HG03520 (cell line): ENCODE results near the gene HLA-DMB.
"Not testable (repeated sequence)": the region's sequence is repeated elsewhere in the genome, so short reads cannot be mapped to it uniquely, and the experiment has no call there.

Source experiments
- ATAC-seq: cut with Tn5 transposase; IDR thresholded peaks from one replicate; pipeline ENCODE4 v1.9.1; 2021; ENCODE audit warnings: mild to moderate bottlenecking, moderate library complexity; ENCODE audit not compliant: unreplicated experiment

HLA-DMB gene

GRCh38 chr6:32952817-32953739 lies 12.2 kb upstream of the HLA-DMB start, which contains the start of gene HLA-DMA:
TSS of gene HLA-DMA (minus strand) at chr6:32953097. CDS start at chr6:32953036, 61 bp downstream.
- peak; percentile 80 for ATAC-seq

- ATAC-seq = no peak
Measured at GRCh38 chr6:32950449-32950848, 9.6 kb upstream of the HLA-DMB start.

- no peak for ATAC-seq
Measured at GRCh38 chr6:32950010-32950409, 9.2 kb upstream of the HLA-DMB start.

DNA sequence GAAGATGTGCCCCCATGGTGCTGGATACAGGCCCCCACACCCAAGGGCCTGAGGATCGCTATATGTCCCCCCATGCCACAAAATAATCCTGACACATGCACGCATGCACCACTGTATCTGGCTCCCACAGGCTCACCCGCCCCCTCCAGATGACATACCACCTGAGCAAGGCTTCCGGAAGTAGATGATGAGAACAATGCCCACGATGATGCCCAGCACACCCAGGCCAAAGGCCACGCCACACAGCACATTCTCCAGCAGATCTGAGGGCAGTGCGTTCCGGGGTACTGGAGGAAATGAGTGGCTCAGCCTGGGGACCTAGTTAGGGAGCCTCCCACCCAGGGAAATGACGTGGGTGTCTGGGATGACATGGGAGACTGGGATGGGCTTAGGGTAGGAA lies 8.3 kb upstream of the HLA-DMB start:
- no peak for ATAC-seq

- ATAC-seq = no peak
Measured at GRCh38 chr6:32947552-32948465, 7.0 kb upstream of the HLA-DMB start.

GRCh38 chr6:32946893-32947292 lies 6.1 kb upstream of the HLA-DMB start:
- no peak for ATAC-seq

- ATAC-seq = no peak
Measured at GRCh38 chr6:32945953-32946352, 5.1 kb upstream of the HLA-DMB start.

DNA sequence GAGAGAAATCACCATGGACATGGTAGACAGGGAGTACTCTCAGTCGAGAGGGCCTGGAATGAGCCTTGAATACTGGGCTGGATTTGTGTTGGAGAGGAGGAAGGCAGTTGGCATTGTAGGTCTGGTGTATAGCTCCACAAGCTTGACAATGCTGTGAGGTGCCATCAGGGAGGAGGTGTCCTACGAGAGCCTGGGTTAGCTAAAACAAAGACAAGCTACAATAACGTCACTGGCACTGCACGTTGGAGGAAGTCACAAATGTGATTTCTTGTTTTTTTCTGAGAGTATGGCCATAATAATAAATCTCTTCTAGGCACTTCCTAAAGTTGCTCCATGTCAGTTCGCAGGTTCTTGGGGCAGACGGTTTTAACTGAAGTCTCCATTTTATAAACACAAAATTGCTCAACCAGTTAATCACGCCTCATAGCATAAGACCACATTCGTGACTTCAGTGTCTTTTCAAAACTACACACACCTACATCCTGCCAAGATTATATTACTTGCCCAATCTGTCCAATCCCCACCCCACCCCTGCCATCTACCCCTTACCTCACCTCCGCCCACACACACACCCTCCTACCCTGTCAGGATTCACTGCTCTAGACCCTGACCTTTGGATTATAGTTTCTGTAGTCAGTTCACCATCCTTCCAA lies 4.4 kb upstream of the HLA-DMB start:
- no peak for ATAC-seq

DNA sequence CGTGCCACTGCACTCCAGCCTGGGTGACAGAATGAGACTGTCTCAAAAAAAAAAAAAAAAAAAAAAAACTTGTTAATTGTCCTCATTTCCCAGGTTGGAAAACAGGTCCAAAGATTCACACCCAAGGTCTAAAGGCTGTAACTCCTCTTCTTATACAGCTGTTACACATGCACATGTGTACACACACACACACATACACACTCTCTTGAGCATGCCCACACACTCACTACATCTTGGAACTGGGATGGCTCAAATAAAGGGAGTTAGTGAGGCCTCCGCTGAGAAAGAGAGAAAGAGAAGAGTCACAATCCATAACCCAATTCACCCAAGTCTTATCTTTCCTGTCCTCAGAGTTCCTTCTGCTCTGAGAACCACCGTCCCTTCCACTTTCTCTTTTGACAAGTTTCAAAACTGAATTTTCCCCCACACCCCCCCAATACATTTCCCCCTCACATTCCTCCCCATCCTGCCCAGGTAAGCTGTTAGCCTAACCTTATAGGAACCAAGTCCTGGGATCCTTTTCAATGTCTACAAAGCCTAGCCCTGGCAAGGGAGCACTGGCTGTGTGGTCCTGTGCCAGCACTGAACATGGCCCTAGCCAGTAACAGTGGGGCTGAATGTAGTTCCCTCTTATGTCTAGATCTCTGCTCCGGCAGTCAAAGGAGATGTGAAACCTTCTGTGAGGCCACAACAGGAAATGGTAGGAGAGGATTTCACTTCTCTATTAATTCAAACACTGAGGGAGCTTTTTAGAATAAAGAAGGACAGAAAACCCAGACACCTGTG lies 3.2 kb upstream of the HLA-DMB start:
- ATAC-seq = peak; percentile 35

DNA sequence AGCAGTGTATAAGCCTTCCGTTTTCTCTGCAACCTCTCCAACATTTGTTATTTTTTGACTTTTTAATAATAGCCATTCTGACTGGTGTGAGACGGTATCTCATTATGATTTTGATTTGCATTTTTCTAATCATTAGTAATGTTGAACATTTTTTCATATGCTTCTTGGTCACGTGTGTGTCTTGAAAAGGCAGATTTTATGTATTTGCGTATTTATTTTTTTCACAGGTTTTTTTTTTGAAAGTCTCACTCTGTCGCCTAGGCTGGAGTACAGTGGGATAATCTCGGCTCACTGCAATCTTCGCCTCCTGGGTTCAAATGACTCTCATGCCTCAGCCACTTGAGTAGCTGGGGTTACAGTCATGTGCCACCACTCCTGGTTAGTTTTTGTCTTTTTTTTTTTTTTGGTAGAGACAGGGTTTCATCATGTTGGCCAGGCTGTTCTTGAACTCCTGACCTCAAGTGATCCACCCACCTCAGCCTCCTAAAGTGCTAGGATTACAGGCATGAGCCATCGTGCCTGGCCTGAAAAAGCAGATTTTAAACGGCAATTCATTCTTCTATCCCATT lies 1.8 kb upstream of the HLA-DMB start:
- not testable (repeated sequence) for ATAC-seq

GRCh38 chr6:32941214-32941768 lies 463 bp upstream of the HLA-DMB start:
- ATAC-seq = peak; percentile 42

DNA sequence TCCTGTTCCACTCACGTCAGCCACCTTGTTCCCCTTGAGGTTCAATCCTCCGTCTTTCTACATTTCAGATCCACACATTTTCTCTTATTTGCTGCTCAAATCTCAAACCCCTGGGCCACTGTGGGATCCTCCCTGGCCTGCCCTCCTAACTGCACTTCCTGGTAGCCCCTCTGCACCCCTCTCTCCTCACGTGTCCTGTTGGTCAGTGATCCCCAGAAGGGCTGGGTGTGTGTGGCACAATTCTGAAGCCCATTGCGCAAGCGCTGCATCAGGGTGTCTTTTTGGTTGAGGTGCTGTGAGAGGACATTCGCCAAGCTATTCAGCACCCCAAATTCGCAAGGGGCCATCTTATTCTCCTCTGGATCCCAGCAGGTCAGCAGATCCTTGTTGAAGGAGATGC lies 2.3 kb downstream of the HLA-DMB start:
- ATAC-seq = no peak

DNA sequence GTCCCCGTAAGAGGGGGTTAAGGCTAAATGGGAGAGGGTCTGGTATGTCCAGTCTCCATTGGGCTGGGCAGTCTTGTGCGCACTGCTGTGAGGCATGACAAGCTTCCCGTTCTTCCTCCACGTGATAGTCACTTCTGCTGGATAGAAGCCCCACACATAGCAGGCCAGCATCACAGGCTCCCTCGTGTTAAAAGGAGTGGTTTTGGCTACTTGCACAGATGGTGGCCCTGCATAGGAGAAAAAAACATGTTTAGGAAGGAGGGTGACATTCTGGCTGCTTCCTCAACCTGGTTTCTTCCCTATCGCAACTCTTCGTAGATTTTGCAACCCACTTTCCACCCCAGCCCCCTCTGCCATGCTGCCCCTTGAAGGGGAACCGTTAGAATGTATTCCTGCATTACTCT lies 3.6 kb downstream of the HLA-DMB start:
- no peak for ATAC-seq

DNA sequence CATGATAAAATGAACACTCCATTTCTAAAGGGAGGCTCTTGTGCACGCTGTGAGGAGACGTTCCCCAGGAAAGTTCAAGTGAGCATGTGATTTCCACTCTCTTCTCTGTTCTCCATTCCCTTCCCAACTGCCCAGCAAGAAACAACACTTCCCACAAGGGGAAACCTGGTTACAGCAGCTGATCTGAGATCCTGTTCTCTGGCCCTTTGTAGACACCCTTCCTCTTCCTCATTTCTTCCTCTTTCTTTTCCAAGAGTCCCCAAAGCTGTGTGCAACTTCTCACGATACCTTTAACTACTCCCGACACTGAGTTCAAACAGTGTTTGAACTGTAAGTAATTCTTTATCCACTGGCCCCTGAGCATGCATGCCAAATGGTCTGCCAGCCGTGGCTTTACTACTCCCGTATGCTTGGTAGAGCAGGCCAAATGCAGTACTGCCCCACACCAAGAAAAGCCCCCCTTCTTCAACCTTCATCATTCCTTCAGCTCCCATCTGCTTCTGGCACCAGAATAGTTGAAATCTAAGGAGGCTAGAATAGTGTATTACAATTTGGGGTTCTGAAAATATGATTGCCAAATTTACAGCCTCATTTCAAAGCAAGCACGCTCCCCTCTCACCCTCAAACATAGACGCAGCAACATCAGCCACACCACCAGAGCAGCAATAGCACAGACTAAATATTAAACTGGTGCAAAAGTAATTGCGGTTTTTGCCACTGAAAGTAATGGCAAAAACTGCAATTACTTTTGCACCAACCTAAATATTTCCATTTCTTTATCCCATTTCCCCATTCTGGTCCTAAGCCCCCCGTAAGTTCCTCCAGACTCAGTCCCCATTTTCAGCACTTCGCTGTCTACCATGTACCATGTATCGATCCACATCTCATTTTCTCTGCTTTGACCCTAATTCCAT lies 4.3 kb downstream of the HLA-DMB start:
- no peak for ATAC-seq

DNA sequence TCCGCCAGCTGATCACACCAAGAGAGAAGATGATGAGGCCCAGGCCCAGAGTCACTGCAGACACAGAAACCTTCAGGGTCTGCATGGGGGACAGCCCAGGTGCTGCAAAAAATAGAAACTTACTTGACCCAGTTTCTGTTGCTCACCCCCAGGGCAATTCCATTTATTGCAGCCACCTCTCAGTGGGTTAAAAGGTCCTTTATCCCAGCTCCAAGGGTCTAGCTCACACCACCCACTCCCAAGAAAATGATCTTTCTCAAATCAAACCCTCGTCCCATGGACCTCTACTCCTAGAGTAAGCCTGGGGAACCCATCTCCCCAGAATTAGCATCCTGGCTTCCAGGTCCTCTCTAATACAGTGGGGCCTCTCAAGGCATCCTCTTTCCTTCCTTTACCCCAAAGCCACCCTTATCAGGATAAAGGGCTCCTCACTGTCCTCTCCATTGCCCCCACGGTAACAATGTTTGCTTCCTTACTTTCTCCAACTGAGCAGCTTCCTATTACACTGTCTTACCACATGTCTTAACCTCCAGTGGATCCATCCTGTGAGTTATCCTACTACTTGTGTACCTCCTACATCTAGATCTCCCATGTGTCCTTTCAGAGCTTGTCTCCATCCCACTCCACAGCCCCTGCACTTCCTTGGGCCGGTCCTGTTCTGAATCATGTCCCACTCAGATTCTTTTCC lies 5.1 kb downstream of the HLA-DMB start:
- ATAC-seq = no peak

DNA sequence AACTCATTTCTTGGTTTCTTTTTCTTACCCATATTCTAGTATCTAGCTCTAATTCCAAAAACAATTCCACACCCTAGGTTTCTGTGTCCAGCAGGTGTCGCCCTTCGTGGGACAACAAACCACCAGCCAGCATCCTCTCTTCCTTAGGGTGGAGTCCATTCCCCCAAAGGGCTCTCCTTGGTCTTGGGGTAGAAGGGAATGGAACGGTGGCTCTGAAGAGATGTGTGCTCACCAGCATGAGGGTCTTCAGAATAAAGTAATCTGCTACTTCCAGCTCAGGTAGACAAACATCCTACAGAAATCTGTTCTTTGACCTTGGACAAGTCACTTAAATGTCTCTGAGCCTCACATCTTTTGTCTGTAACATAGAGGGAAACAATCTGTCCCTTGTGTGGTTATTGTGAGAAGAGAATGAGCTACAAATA lies 7.2 kb downstream of the HLA-DMB start:
- ATAC-seq = no peak

DNA sequence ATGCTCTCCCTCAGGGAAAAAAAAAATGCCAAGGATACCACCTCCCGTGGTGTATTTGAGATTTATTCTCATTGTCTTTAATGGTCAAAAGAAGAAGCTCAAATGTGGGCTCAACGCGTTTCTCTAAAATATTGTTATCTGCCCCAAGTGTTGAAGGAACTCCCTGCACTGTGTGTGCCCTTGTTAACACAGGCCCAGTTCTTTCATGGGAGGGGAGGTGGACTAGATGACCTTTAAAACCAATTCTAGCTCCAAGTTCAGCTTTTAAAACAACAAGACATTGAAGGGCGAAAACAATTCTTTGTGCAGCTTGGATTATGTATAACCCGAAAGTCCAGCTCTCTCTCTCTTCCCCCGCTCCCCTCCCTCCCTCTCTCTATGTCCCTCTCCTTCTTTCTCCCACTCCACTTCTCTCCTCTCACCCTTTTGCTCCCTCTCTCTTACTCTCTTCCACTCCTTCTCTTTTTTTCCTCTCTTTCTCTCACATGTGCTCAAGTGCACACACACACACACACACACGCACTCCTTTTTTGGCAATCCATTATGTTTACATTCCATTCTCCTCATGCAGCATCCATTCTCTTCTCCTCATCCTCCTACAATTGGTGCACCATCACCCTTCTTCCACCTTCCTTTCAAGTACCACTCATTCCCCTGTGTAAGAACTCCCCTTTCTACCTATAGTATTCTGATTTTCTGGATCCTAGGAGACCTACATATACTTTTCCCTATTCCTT lies 8.5 kb downstream of the HLA-DMB start:
- no peak for ATAC-seq
